BJ (cell line): Measurements from ENCODE around the gene ZSWIM8. TPM values are rescaled to one million over a fixed set of nuclear protein-coding genes. Genes with fewer than 3 reads are reported as not detected.

Experiments used
- CTCF ChIA-PET: fragments of 350-600 bp; formaldehyde crosslinking; extraction: SDS; loops from one replicate; lab custom pipeline; 2021; ENCODE audit warnings: antibody characterized with exemption, inconsistent platforms; lab: Yijun Ruan, JAX
- POLR2A ChIA-PET: fragments of 300-600 bp; sonication (Branson Sonifier 250); formaldehyde crosslinking; extraction: SDS; loops from one replicate; lab custom pipeline; 2021; ENCODE audit warnings: antibody characterized with exemption; lab: Charles Lee
- DNase-seq: peaks from one replicate; pipeline ENCODE4 v3.0.0-alpha.2; 2011; ENCODE audit warnings: low read depth
- H3K27me3 ChIP-seq: 2 replicates; pipeline ENCODE4 v1.6.0; 2011; ENCODE audit warnings: low read length; ENCODE audit not compliant: control insufficient read depth, insufficient read depth
- H3K36me3 ChIP-seq: 2 replicates; pipeline ENCODE4 v1.5.1; 2011; ENCODE audit warnings: low read length; ENCODE audit not compliant: control insufficient read depth, insufficient read depth
- H3K4me3 ChIP-seq: 2 replicates; pipeline ENCODE4 v1.5.1; 2011; ENCODE audit warnings: low read depth, mild to moderate bottlenecking, control low read depth, low read length
- polyA plus RNA-seq: library from polyadenylated mRNA; depleted of rRNA; stranded (reverse); fragments of >200 nt; gene quantifications from 2 replicates; pipeline ENCODE4 v1.2.3, GENCODE V29; 2011
- TF ChIP-seq, protein P1 (sequence below): IDR thresholded peaks from 2 replicates; pipeline ENCODE4 v1.5.1; 2011; ENCODE audit warnings: low read depth, mild to moderate bottlenecking, control low read depth, inconsistent platforms, low read length, moderate library complexity; ENCODE audit not compliant: insufficient read depth

Gene ZSWIM8
- polyA plus RNA-seq, 1 experiment = 82.0 TPM

DNA sequence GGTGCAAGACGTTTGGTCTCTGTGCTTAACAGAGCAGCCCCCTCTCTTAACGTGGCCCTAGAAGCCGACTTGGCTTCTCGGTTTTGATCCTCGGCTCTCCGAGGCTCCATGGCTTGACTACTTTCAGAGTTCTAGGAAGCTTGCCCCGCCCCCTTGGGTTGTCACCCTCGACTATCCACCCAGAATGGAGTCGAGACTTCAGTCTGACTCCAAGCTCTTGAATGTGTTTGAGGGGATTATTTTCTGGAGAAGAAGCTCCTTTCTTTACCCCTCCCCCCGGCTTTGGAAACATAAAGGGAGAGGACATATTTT, 40.8 kb upstream of the ZSWIM8 start:
- no peak for DNase-seq
- Histone ChIP-seq H3K27me3 (no peaks in the 10 kb centered on the region), H3K36me3 (peaks cover 4% of the 10 kb centered on the region; the same call in 1 of the 2 replicates), H3K4me3 (peak overlapping the region; percentile 81)
- ChIA-PET CTCF (interaction anchor here (1.4 kb wide), 1 partner anchor 9 kb away, joined by 4 read pairs; no protein-coding TSS in a partner anchor), POLR2A (interaction anchor here (0.7 to 1.2 kb wide), 3 partner anchors 14 to 37 kb away, joined by 3 read pairs; partner anchors contain the start of gene CHCHD1)
- TF ChIP-seq, protein P1, sequence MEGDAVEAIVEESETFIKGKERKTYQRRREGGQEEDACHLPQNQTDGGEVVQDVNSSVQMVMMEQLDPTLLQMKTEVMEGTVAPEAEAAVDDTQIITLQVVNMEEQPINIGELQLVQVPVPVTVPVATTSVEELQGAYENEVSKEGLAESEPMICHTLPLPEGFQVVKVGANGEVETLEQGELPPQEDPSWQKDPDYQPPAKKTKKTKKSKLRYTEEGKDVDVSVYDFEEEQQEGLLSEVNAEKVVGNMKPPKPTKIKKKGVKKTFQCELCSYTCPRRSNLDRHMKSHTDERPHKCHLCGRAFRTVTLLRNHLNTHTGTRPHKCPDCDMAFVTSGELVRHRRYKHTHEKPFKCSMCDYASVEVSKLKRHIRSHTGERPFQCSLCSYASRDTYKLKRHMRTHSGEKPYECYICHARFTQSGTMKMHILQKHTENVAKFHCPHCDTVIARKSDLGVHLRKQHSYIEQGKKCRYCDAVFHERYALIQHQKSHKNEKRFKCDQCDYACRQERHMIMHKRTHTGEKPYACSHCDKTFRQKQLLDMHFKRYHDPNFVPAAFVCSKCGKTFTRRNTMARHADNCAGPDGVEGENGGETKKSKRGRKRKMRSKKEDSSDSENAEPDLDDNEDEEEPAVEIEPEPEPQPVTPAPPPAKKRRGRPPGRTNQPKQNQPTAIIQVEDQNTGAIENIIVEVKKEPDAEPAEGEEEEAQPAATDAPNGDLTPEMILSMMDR = no peak

GRCh38 chr10:73746721-73747120, 38.7 kb upstream of the ZSWIM8 start:
- Histone ChIP-seq H3K36me3 (peaks cover 6% of the 10 kb centered on the region; the same call in 1 of the 2 replicates), H3K4me3 (no peak overlapping the region), H3K27me3 (no peaks in the 10 kb centered on the region)
- ChIA-PET CTCF (interaction anchor here (0.6 to 0.9 kb wide), 3 partner anchors 25 to 75 kb away, joined by 3 to 4 read pairs (median 3); a partner anchor contains a TSS), POLR2A (no interaction called here)
- TF ChIP-seq, protein P1 = no peak
- DNase-seq = no peak

DNA sequence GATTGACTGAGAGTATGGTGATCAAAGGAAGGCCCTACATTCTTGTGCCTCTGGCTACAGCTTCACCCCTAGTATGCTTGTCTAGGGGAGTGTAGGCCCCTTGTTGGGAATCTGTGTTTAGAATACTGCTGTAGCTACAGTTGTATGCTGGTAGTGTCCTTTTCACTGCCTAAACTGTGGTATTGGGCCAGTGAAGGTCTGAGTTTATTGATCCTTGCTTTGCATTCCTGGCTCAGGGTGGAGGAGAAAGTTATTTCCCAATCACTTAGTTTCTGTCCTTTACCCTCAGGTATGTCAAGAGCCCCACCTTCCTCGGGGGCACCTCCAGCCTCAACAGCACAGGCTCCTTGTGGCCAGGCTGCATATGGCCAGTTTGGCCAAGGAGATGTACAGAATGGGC, 34.6 kb upstream of the ZSWIM8 start:
- TF ChIP-seq, protein P1 = no peak
- ChIA-PET CTCF (no interaction called here), POLR2A (no interaction called here)
- Histone ChIP-seq H3K27me3 (no peaks in the 10 kb centered on the region), H3K36me3 (peaks cover 17% of the 10 kb centered on the region), H3K4me3 (no peak overlapping the region)
- DNase-seq = no peak

- ChIA-PET CTCF (interaction anchor here (0.7 to 1.5 kb wide), 2 partner anchors 9 to 547 kb away, joined by 3 read pairs; no protein-coding TSS in a partner anchor), POLR2A (no interaction called here)
- Histone ChIP-seq H3K4me3 (no peak overlapping the region), H3K27me3 (no peaks in the 10 kb centered on the region), H3K36me3 (peaks cover 27% of the 10 kb centered on the region)
- no peak for DNase-seq
- TF ChIP-seq, protein P1 = no peak
These were observed 29.2 kb upstream of the ZSWIM8 start for GRCh38 chr10:73756183-73756582.

- Histone ChIP-seq H3K27me3 (no peaks in the 10 kb centered on the region), H3K4me3 (no peak overlapping the region), H3K36me3 (peaks cover 28% of the 10 kb centered on the region)
- TF ChIP-seq, protein P1 = no peak
- POLR2A ChIA-PET = no interaction called here
- DNase-seq = no peak
- CTCF ChIA-PET = interaction anchor here (0.6 to 1.2 kb wide), 4 partner anchors 13 to 229 kb away, joined by 3 to 4 read pairs (median 4); a partner anchor contains a TSS
These were observed 26.5 kb upstream of the ZSWIM8 start for GRCh38 chr10:73758704-73759511.
